ENCODE results near the gene TRAPPC11. TPM values are rescaled to one million over a fixed set of nuclear protein-coding genes. Genes with fewer than 3 reads are reported as not detected.

Gene TRAPPC11
- polyA plus RNA-seq, 4 donors, result 12.3 to 28.8 (median 19.1) TPM

GRCh38 chr4:183728223-183729068 is 69.4 kb downstream of the TRAPPC11 start:
- DNase-seq (no peak), FAIRE-seq (no peak)
- peaks cover 0 to under 1% (median 0%) of the 10 kb centered on the region in 3 donors for H3K4me1 ChIP-seq (ENCODE audit: control insufficient read depth in 3 of 3, insufficient read depth in 2 of 3, low read depth in 1 of 3, low read length in 2 of 3)
- peaks cover 0 to 3% of the 10 kb centered on the region in 2 donors for H3K9me3 ChIP-seq (ENCODE audit: control insufficient read depth in 2 of 2, insufficient read depth in 1 of 2, low read depth in 1 of 2, low read length in 1 of 2)
- H3K36me3 ChIP-seq (ENCODE audit: control insufficient read depth in 3 of 3, insufficient read depth in 2 of 3, low read depth in 1 of 3, low read length in 3 of 3), result no peaks in the 10 kb centered on the region
- peaks cover 0 to 4% (median 0%) of the 10 kb centered on the region in 3 donors for H3K27me3 ChIP-seq (ENCODE audit: control insufficient read depth in 3 of 3, insufficient read depth in 3 of 3, low read length in 3 of 3)
- no peak overlapping the region for H3K4me3 ChIP-seq (ENCODE audit: low read depth in 1 of 3, low read length in 3 of 3)
- H3K27ac ChIP-seq (ENCODE audit: low read depth in 1 of 3, low read length in 2 of 3), result no peak overlapping the region
- 80 to 86% (median 85%) methylated on average over 22 of the region's 22 CpGs for WGBS, 3 donors

- 77 to 91% (median 86%) methylated on average over 5 of the region's 5 CpGs for WGBS, 3 donors
- Histone ChIP-seq H3K27me3 (ENCODE audit: control insufficient read depth in 3 of 3, insufficient read depth in 3 of 3, low read length in 3 of 3) (peaks cover 0 to 4% (median 0%) of the 10 kb centered on the region in 3 donors), H3K27ac (ENCODE audit: low read depth in 1 of 3, low read length in 2 of 3) (no peak overlapping the region), H3K4me1 (ENCODE audit: control insufficient read depth in 3 of 3, insufficient read depth in 2 of 3, low read depth in 1 of 3, low read length in 2 of 3) (no peaks in the 10 kb centered on the region), H3K4me3 (ENCODE audit: low read depth in 1 of 3, low read length in 3 of 3) (no peak overlapping the region), H3K9me3 (ENCODE audit: control insufficient read depth in 2 of 2, insufficient read depth in 1 of 2, low read depth in 1 of 2, low read length in 1 of 2) (peaks cover 0 to 3% of the 10 kb centered on the region in 2 donors), H3K36me3 (ENCODE audit: control insufficient read depth in 3 of 3, insufficient read depth in 2 of 3, low read depth in 1 of 3, low read length in 3 of 3) (no peaks in the 10 kb centered on the region)
- DNase-seq (no peak), FAIRE-seq (no peak)
Measured at GRCh38 chr4:183729069-183729406, 69.9 kb downstream of the TRAPPC11 start.

- FAIRE-seq (no peak), DNase-seq (peak; percentile 25 to 28)
- H3K36me3 ChIP-seq (ENCODE audit: control insufficient read depth in 3 of 3, insufficient read depth in 2 of 3, low read depth in 1 of 3, low read length in 3 of 3), result no peaks in the 10 kb centered on the region
- WGBS, 3 donors, result 47 to 63% (median 59%) methylated on average over 13 of the region's 13 CpGs
- peaks cover 0 to 3% of the 10 kb centered on the region in 2 donors for H3K9me3 ChIP-seq (ENCODE audit: control insufficient read depth in 2 of 2, insufficient read depth in 1 of 2, low read depth in 1 of 2, low read length in 1 of 2)
- no peak overlapping the region for H3K4me3 ChIP-seq (ENCODE audit: low read depth in 1 of 3, low read length in 3 of 3)
- H3K27me3 ChIP-seq (ENCODE audit: control insufficient read depth in 3 of 3, insufficient read depth in 3 of 3, low read length in 3 of 3), result peaks cover 0 to 4% (median 0%) of the 10 kb centered on the region in 3 donors
- H3K4me1 ChIP-seq (ENCODE audit: control insufficient read depth in 3 of 3, insufficient read depth in 2 of 3, low read depth in 1 of 3, low read length in 2 of 3), result no peaks in the 10 kb centered on the region
- H3K27ac ChIP-seq (ENCODE audit: low read depth in 1 of 3, low read length in 2 of 3), result no peak overlapping the region
Measured at GRCh38 chr4:183729430-183730328, 70.6 kb downstream of the TRAPPC11 start.

GRCh38 chr4:183732296-183732695 is 73.2 kb downstream of the TRAPPC11 start:
- FAIRE-seq (no peak), DNase-seq (no peak)
- Histone ChIP-seq H3K27ac (ENCODE audit: low read depth in 1 of 3, low read length in 2 of 3) (no peak overlapping the region), H3K4me1 (ENCODE audit: control insufficient read depth in 3 of 3, insufficient read depth in 2 of 3, low read depth in 1 of 3, low read length in 2 of 3) (no peaks in the 10 kb centered on the region), H3K27me3 (ENCODE audit: control insufficient read depth in 3 of 3, insufficient read depth in 3 of 3, low read length in 3 of 3) (no peaks in the 10 kb centered on the region), H3K9me3 (ENCODE audit: control insufficient read depth in 2 of 2, insufficient read depth in 1 of 2, low read depth in 1 of 2, low read length in 1 of 2) (no peaks in the 10 kb centered on the region), H3K4me3 (ENCODE audit: low read depth in 1 of 3, low read length in 3 of 3) (no peak overlapping the region), H3K36me3 (ENCODE audit: control insufficient read depth in 3 of 3, insufficient read depth in 2 of 3, low read depth in 1 of 3, low read length in 3 of 3) (no peaks in the 10 kb centered on the region)
- WGBS, 3 donors, result 84 to 87% (median 87%) methylated on average over 8 of the region's 8 CpGs

GRCh38 chr4:183733181-183733580 is 74.1 kb downstream of the TRAPPC11 start:
- DNase-seq, result no peak
- FAIRE-seq, result no peak
- Histone ChIP-seq H3K4me1 (ENCODE audit: control insufficient read depth in 3 of 3, insufficient read depth in 2 of 3, low read depth in 1 of 3, low read length in 2 of 3) (no peaks in the 10 kb centered on the region), H3K27ac (ENCODE audit: low read depth in 1 of 3, low read length in 2 of 3) (no peak overlapping the region), H3K27me3 (ENCODE audit: control insufficient read depth in 3 of 3, insufficient read depth in 3 of 3, low read length in 3 of 3) (no peaks in the 10 kb centered on the region), H3K36me3 (ENCODE audit: control insufficient read depth in 3 of 3, insufficient read depth in 2 of 3, low read depth in 1 of 3, low read length in 3 of 3) (no peaks in the 10 kb centered on the region), H3K4me3 (ENCODE audit: low read depth in 1 of 3, low read length in 3 of 3) (no peak overlapping the region), H3K9me3 (ENCODE audit: control insufficient read depth in 2 of 2, insufficient read depth in 1 of 2, low read depth in 1 of 2, low read length in 1 of 2) (no peaks in the 10 kb centered on the region)
- 84 to 87% (median 86%) methylated on average over 11 of the region's 11 CpGs for WGBS, 3 donors

- Histone ChIP-seq H3K27ac (ENCODE audit: low read depth in 1 of 3, low read length in 2 of 3) (no peak overlapping the region), H3K4me3 (ENCODE audit: low read depth in 1 of 3, low read length in 3 of 3) (no peak overlapping the region), H3K36me3 (ENCODE audit: control insufficient read depth in 3 of 3, insufficient read depth in 2 of 3, low read depth in 1 of 3, low read length in 3 of 3) (no peaks in the 10 kb centered on the region), H3K9me3 (ENCODE audit: control insufficient read depth in 2 of 2, insufficient read depth in 1 of 2, low read depth in 1 of 2, low read length in 1 of 2) (no peaks in the 10 kb centered on the region), H3K27me3 (ENCODE audit: control insufficient read depth in 3 of 3, insufficient read depth in 3 of 3, low read length in 3 of 3) (no peaks in the 10 kb centered on the region), H3K4me1 (ENCODE audit: control insufficient read depth in 3 of 3, insufficient read depth in 2 of 3, low read depth in 1 of 3, low read length in 2 of 3) (no peaks in the 10 kb centered on the region)
- 59 to 75% (median 73%) methylated on average over 10 of the region's 10 CpGs for WGBS, 3 donors
- DNase-seq (no peak), FAIRE-seq (no peak)
Measured at GRCh38 chr4:183738081-183738673, 79.1 kb downstream of the TRAPPC11 start.

GRCh38 chr4:183738961-183739360 is 79.9 kb downstream of the TRAPPC11 start:
- 91 to 92% (median 91%) methylated on average over 4 of the region's 4 CpGs for WGBS, 3 donors
- Histone ChIP-seq H3K4me3 (ENCODE audit: low read depth in 1 of 3, low read length in 3 of 3) (no peak overlapping the region), H3K27ac (ENCODE audit: low read depth in 1 of 3, low read length in 2 of 3) (no peak overlapping the region), H3K4me1 (ENCODE audit: control insufficient read depth in 3 of 3, insufficient read depth in 2 of 3, low read depth in 1 of 3, low read length in 2 of 3) (no peaks in the 10 kb centered on the region), H3K27me3 (ENCODE audit: control insufficient read depth in 3 of 3, insufficient read depth in 3 of 3, low read length in 3 of 3) (no peaks in the 10 kb centered on the region), H3K9me3 (ENCODE audit: control insufficient read depth in 2 of 2, insufficient read depth in 1 of 2, low read depth in 1 of 2, low read length in 1 of 2) (no peaks in the 10 kb centered on the region), H3K36me3 (ENCODE audit: control insufficient read depth in 3 of 3, insufficient read depth in 2 of 3, low read depth in 1 of 3, low read length in 3 of 3) (no peaks in the 10 kb centered on the region)
- no peak for FAIRE-seq
- no peak for DNase-seq
